Nephron (organoid): ENCODE results near the gene AK1.

Experiments used
- H3K27ac Mint-ChIP-seq, 3 experiments: 2 replicates each; pipeline ENCODE4 v1.8.0; 2020; ENCODE audit warnings: mixed read lengths in 3 of 3, mild to moderate bottlenecking in 2 of 3, moderate library complexity in 1 of 3
- H3K27me3 Mint-ChIP-seq: 2 replicates; pipeline ENCODE4 v1.8.0; 2021; ENCODE audit warnings: low read depth, mild to moderate bottlenecking, moderate library complexity, mixed read lengths
- H3K36me3 Mint-ChIP-seq: 2 replicates; pipeline ENCODE4 v1.8.0; 2020; ENCODE audit warnings: low read depth, mixed read lengths
- H3K4me1 Mint-ChIP-seq: 2 replicates; pipeline ENCODE4 v1.8.0; 2020; ENCODE audit warnings: mixed read lengths
- H3K4me3 Mint-ChIP-seq, 3 experiments: 2 replicates each; pipeline ENCODE4 v1.8.0; 2020; ENCODE audit warnings: mild to moderate bottlenecking in 3 of 3, mixed read lengths in 3 of 3, moderate library complexity in 2 of 3
- H3K9me3 Mint-ChIP-seq: 2 replicates; pipeline ENCODE4 v1.8.0; 2020; ENCODE audit warnings: mixed read lengths
- TF ChIP-seq, protein P1 (sequence below), 3 experiments: fragments of 200-600 bp; sonication (generic); IDR thresholded peaks; one replicate each; pipeline ENCODE4 v1.5.0; 2021; ENCODE audit warnings: antibody characterized with exemption in 3 of 3; ENCODE audit not compliant: unreplicated experiment in 3 of 3

The AK1 gene

DNA sequence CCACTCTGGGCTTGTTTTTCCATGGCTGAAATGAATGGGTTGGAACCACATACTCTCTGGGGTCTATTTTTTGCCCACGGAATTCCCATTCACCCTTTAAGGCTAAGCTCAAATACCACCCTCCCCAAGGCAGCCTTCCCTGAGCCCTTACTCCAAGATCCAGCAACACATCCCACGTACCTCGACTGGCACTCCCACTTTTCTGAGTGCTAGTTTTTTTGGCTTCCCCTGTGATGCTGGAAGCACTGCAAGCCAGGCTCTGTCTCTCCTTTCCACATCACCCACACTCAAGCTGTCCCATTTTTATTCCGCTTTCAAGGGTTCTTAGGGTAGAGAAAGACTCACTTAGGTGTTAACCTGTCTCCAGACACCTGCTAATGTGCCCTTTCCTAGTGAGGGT, 15.9 kb upstream of the AK1 start:
- TF ChIP-seq, protein P1, sequence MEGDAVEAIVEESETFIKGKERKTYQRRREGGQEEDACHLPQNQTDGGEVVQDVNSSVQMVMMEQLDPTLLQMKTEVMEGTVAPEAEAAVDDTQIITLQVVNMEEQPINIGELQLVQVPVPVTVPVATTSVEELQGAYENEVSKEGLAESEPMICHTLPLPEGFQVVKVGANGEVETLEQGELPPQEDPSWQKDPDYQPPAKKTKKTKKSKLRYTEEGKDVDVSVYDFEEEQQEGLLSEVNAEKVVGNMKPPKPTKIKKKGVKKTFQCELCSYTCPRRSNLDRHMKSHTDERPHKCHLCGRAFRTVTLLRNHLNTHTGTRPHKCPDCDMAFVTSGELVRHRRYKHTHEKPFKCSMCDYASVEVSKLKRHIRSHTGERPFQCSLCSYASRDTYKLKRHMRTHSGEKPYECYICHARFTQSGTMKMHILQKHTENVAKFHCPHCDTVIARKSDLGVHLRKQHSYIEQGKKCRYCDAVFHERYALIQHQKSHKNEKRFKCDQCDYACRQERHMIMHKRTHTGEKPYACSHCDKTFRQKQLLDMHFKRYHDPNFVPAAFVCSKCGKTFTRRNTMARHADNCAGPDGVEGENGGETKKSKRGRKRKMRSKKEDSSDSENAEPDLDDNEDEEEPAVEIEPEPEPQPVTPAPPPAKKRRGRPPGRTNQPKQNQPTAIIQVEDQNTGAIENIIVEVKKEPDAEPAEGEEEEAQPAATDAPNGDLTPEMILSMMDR (IDR thresholded peaks at IDR 0.05; ENCODE audit: unreplicated experiment in 3 of 3): no peak
- H3K36me3 Mint-ChIP-seq: peaks cover 74% of the 10 kb centered on the region

DNA sequence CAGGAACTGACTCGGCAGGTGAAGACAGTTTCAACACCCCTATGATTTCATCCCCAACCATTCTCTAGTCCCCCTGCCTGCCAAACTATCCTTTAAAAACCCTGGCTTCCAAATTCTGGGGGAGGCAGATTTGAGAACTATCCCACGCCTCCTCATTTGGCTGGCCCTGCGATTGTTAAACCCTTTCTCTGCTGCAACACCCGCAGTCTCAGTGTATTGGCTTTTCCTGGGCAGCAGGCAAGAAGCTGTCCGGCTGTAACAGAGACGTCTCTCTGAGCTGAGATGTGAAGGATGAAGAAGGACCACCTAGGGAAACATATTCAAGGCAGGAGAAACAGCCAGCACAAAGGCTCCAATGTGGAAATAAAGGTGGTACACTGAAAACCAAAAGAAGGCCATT, 15.4 kb upstream of the AK1 start:
- no peaks in the 10 kb centered on the region for H3K27me3 Mint-ChIP-seq
- peaks cover 77% of the 10 kb centered on the region for H3K36me3 Mint-ChIP-seq
- no peaks in the 10 kb centered on the region for H3K9me3 Mint-ChIP-seq

More for the DNA sequence above, 15.9 kb upstream of the AK1 start:
- Mint-ChIP-seq H3K27ac (no peak overlapping the region), H3K4me1 (peaks cover 13% of the 10 kb centered on the region), H3K9me3 (no peaks in the 10 kb centered on the region), H3K27me3 (no peaks in the 10 kb centered on the region), H3K4me3 (no peak overlapping the region)

DNA sequence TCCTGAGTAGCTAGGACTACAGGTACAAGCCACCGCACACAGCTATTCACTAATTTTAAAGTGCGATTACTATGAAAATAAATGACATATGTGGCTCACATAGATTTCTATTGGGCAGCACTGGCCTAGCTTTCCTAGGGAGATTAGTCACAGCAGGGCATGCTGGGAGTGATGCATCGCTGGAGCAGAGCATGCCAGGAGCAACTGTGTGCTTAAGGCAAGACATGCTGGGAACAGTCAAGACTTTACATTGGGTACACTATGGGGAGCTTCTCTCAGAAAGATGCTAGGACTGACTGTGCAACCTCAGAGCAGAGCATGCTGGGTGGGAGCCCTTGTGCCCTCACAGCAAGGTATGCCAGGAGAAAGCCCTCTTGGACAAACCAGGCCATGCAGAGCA, 12.6 kb upstream of the AK1 start:
- H3K27ac Mint-ChIP-seq: no peak overlapping the region
- H3K4me1 Mint-ChIP-seq: no peaks in the 10 kb centered on the region
- TF ChIP-seq, protein P1 (IDR thresholded peaks at IDR 0.05; ENCODE audit: unreplicated experiment in 3 of 3): no peak
- peaks cover 75% of the 10 kb centered on the region for H3K36me3 Mint-ChIP-seq
- no peaks in the 10 kb centered on the region for H3K27me3 Mint-ChIP-seq
- H3K9me3 Mint-ChIP-seq: no peaks in the 10 kb centered on the region
- no peak overlapping the region for H3K4me3 Mint-ChIP-seq

More for the DNA sequence above, 15.4 kb upstream of the AK1 start:
- Mint-ChIP-seq H3K27ac (peak overlapping the region in 2 of 3 experiments; percentile 52 to 54), H3K4me1 (peaks cover 10% of the 10 kb centered on the region), H3K4me3 (no peak overlapping the region)
- TF ChIP-seq, protein P1 (IDR thresholded peaks at IDR 0.05; ENCODE audit: unreplicated experiment in 3 of 3): no peak

DNA sequence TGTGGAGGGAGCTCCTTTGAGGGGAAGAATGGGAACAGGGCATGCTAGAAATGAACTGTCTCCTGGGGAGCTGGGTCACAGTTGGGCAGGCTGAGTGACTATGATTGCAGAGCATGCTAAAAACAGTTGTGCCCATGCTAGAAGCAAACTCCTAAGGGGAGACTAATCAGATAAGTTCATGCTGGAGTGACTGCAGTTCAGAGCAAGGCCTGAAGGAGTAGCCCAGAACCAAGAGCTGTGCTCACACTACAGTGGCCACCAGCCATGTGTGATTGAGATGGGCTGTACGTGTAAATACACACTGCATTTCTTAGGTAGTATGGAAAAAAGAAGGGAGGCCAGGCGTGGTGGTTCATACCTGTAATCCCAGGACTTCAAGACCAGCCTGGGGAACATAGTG, 10.3 kb upstream of the AK1 start:
- Mint-ChIP-seq H3K9me3 (no peaks in the 10 kb centered on the region), H3K27me3 (no peaks in the 10 kb centered on the region), H3K4me1 (peaks cover 10% of the 10 kb centered on the region), H3K4me3 (no peak overlapping the region), H3K27ac (peak overlapping the region in 1 of 3 experiments; percentile 52), H3K36me3 (peaks cover 64% of the 10 kb centered on the region)
- TF ChIP-seq, protein P1 (IDR thresholded peaks at IDR 0.05; ENCODE audit: unreplicated experiment in 3 of 3): peak in 1 of 3 experiments; percentile 15

DNA sequence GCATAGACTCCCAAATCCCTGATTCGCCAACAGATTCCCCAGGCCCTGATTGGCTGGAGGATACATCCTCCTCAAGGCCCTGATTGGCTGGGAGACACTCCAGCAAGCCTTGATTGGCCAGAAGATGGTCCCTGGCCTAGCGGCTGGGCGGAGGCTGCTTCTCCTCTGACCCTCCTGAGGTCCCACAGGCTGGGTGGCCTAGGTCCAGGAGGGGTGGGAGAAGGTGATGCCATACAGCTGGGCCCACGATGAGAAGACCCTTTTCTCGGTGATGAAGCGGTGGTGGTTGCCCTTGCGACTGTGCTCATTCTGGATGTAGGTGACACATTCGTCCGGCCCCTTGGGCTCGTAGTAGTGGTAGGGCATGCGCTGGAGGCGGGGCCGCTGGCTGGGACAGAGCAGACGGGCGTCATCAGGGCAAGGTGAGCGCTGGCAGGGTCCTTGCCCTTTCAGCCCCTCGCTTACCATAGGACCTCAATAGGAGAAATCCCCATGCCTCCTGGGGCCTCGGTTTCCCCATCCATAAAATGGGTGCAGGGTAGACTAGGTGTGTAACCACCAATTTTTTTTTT, 9.0 kb upstream of the AK1 start:
- Mint-ChIP-seq H3K36me3 (peaks cover 54% of the 10 kb centered on the region), H3K27ac (peak overlapping the region in 1 of 3 experiments; percentile 61), H3K27me3 (no peaks in the 10 kb centered on the region), H3K4me1 (peaks cover 10% of the 10 kb centered on the region), H3K4me3 (no peak overlapping the region), H3K9me3 (no peaks in the 10 kb centered on the region)
- TF ChIP-seq, protein P1 (IDR thresholded peaks at IDR 0.05; ENCODE audit: unreplicated experiment in 3 of 3): no peak
